CD4-positive, alpha-beta T cell (primary cell): Measurements from ENCODE around the gene ZNF513. TPM values are rescaled to one million over a fixed set of nuclear protein-coding genes. Genes with fewer than 3 reads are reported as not detected.

Experiments used
- ATAC-seq: fragments of 200-7000 bp; cut with Tn5 transposase; one replicate; pipeline ENCODE4 v1.10.0; 2022; ENCODE audit warnings: mild to moderate bottlenecking; ENCODE audit not compliant: poor library complexity
- CTCF ChIA-PET: fragments of 350-600 bp; sonication (Branson Sonifier 250); formaldehyde crosslinking; loops from one replicate; lab custom pipeline; 2021; ENCODE audit warnings: antibody characterized with exemption, inconsistent platforms; lab: Charles Lee
- POLR2A ChIA-PET: fragments of 350-600 bp; sonication (Branson Sonifier 250); formaldehyde crosslinking; loops from one replicate; lab custom pipeline; 2021; ENCODE audit warnings: antibody characterized with exemption, inconsistent platforms; lab: Charles Lee
- DNase-seq, 14 experiments: peaks; one replicate each; pipeline ENCODE4 v3.0.0-alpha.2; 2013 to 2020; ENCODE audit warnings: mixed read lengths in 2 of 14
- H3K27ac ChIP-seq, 2 donors: one replicate each; pipeline versions ENCODE4 v1.5.1 to v1.7.0; 2013; ENCODE audit warnings: low read length in 2 of 2, low read depth in 1 of 2, mild to moderate bottlenecking in 1 of 2
- H3K27me3 ChIP-seq, 2 experiments: 1 replicate in 1 of 2; 2 replicates in 1 of 2; pipeline versions ENCODE4 v1.6.1 to v1.7.0; 2013; ENCODE audit warnings: low read length in 2 of 2, control low read depth in 1 of 2, mild to moderate bottlenecking in 1 of 2, moderate library complexity in 1 of 2; ENCODE audit not compliant: insufficient read depth in 2 of 2, control insufficient read depth in 1 of 2
- H3K36me3 ChIP-seq: one replicate; pipeline ENCODE4 v1.6.1; 2013; ENCODE audit warnings: low read length, control low read depth; ENCODE audit not compliant: insufficient read depth
- H3K4me1 ChIP-seq: one replicate; pipeline ENCODE4 v1.6.1; 2013; ENCODE audit warnings: low read length, control low read depth; ENCODE audit not compliant: insufficient read depth
- H3K4me3 ChIP-seq: one replicate; pipeline ENCODE4 v1.5.1; 2013; ENCODE audit warnings: mild to moderate bottlenecking, low read length, moderate library complexity
- H3K9me3 ChIP-seq, 2 experiments: 1 replicate in 1 of 2; 2 replicates in 1 of 2; pipeline versions ENCODE4 v1.6.1 to v1.7.0; 2013; ENCODE audit warnings: low read length in 2 of 2, mild to moderate bottlenecking in 2 of 2, control low read depth in 1 of 2, moderate library complexity in 1 of 2; ENCODE audit not compliant: control insufficient read depth in 1 of 2, insufficient read depth in 1 of 2
- H3K27ac Mint-ChIP-seq: one replicate; pipeline ENCODE4 v1.8.0; 2020; ENCODE audit warnings: mixed read lengths
- H3K27me3 Mint-ChIP-seq: one replicate; pipeline ENCODE4 v1.8.0; 2021; ENCODE audit warnings: mixed read lengths
- H3K36me3 Mint-ChIP-seq: one replicate; pipeline ENCODE4 v1.8.0; 2021; ENCODE audit warnings: low read depth, mixed read lengths
- H3K4me1 Mint-ChIP-seq: one replicate; pipeline ENCODE4 v1.8.0; 2021; ENCODE audit warnings: low read depth, mixed read lengths
- H3K4me3 Mint-ChIP-seq: one replicate; pipeline ENCODE4 v1.8.0; 2020; ENCODE audit warnings: mild to moderate bottlenecking, mixed read lengths
- H3K9me3 Mint-ChIP-seq: one replicate; pipeline ENCODE4 v1.8.0; 2020; ENCODE audit warnings: mixed read lengths
- intact Hi-C, 2 experiments: fragments of 100-400 bp; cut with DNase I in 1 of 2; cut with micrococcal nuclease in 1 of 2; formaldehyde crosslinking; loops; one replicate each; pipeline versions ENCODE4 v1.15.1 to v1.9.0; 2023 to 2025; cut with DNase I, micrococcal nuclease
- total RNA-seq, 174 experiments: library from RNA in 2 of 174; stranded (reverse) in 2 of 174; gene quantifications; one replicate each; pipeline ENCODE4 v1.2.3 and lab custom pipeline; 2021 to 2026
- TF ChIP-seq, protein P1 (sequence below): fragments of 200-600 bp; IDR thresholded peaks from one replicate; pipeline ENCODE4 v1.8.0; 2022; ENCODE audit warnings: antibody characterized with exemption, mild to moderate bottlenecking

The ZNF513 gene
- total RNA-seq, 2 experiments from 2014 or later, result 22.8 to 22.9 TPM

GRCh38 chr2:27379836-27380625 lies 503 bp downstream of the ZNF513 start:
- Mint-ChIP-seq H3K4me3 (peak overlapping the region; percentile 93), H3K36me3 (peaks cover 79% of the 10 kb centered on the region), H3K4me1 (peaks cover 32% of the 10 kb centered on the region), H3K27me3 (no peaks in the 10 kb centered on the region), H3K27ac (peak overlapping the region; percentile 91), H3K9me3 (no peaks in the 10 kb centered on the region)
- Histone ChIP-seq H3K27me3 (no peaks in the 10 kb centered on the region), H3K36me3 (peaks cover 65% of the 10 kb centered on the region), H3K9me3 (no peaks in the 10 kb centered on the region), H3K4me3 (peak overlapping the region; percentile 66), H3K4me1 (peaks cover 18% of the 10 kb centered on the region), H3K27ac (peak overlapping the region; percentile 80 to 83)
- ChIA-PET CTCF (interaction anchor here (1.1 to 1.2 kb wide), 2 partner anchors 10 to 51 kb away, joined by 4 to 5 read pairs; partner anchors contain the start of gene EIF2B4), POLR2A (interaction anchor here (0.7 to 2.9 kb wide), 14 partner anchors 8 to 329 kb away, joined by 3 to 30 read pairs (median 8); partner anchors contain the start of genes CCDC121, EIF2B4, GPN1 and GTF3C2)
- ATAC-seq (peak; percentile 11), DNase-seq (peak in 8 of 14 experiments; percentile 27 to 78 (median 43))
- intact Hi-C loops, result loop anchor here in 1 of 2 experiments (1.0 to 5.0 kb wide), 5 partner anchors 10 to 247 kb away; partner anchors contain the start of genes CCDC121, EIF2B4, GPN1 and NRBP1
- TF ChIP-seq, protein P1, sequence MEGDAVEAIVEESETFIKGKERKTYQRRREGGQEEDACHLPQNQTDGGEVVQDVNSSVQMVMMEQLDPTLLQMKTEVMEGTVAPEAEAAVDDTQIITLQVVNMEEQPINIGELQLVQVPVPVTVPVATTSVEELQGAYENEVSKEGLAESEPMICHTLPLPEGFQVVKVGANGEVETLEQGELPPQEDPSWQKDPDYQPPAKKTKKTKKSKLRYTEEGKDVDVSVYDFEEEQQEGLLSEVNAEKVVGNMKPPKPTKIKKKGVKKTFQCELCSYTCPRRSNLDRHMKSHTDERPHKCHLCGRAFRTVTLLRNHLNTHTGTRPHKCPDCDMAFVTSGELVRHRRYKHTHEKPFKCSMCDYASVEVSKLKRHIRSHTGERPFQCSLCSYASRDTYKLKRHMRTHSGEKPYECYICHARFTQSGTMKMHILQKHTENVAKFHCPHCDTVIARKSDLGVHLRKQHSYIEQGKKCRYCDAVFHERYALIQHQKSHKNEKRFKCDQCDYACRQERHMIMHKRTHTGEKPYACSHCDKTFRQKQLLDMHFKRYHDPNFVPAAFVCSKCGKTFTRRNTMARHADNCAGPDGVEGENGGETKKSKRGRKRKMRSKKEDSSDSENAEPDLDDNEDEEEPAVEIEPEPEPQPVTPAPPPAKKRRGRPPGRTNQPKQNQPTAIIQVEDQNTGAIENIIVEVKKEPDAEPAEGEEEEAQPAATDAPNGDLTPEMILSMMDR, result no peak

DNA sequence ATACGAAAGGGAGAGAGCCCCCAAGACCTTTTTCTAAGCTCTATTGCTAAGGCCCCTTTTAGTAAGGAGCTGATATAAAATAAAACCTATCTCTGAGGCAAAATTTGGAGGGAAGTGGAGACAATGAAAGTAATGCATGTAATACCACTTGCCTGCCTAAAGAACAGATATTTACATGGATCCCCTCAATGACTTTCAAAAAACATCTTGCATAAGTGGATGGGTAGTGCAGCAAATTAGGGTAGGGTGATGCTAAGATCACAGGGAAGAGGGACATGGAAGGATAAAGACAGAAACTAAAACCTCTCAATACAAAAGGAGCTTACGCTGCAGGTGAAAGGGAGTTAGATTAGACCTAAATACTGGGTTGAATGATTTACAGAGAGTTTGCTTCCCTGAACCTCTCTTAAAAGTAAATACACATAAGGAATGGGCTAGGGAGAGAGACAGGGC lies 1.1 kb downstream of the ZNF513 start:
- ATAC-seq (no peak), DNase-seq (no peak)
- intact Hi-C loops, result loop anchor here in 1 of 2 experiments (5.0 kb wide), 1 partner anchor 242 kb away; the partner anchor contains the start of gene PRR30
- Mint-ChIP-seq H3K4me3 (peak overlapping the region; percentile 93), H3K27ac (peak overlapping the region; percentile 91), H3K9me3 (no peaks in the 10 kb centered on the region), H3K27me3 (no peaks in the 10 kb centered on the region), H3K36me3 (peaks cover 80% of the 10 kb centered on the region), H3K4me1 (peaks cover 32% of the 10 kb centered on the region)
- Histone ChIP-seq H3K27me3 (no peaks in the 10 kb centered on the region), H3K4me3 (peak overlapping the region; percentile 66), H3K27ac (peak overlapping the region; percentile 50 to 83), H3K36me3 (peaks cover 65% of the 10 kb centered on the region), H3K4me1 (peaks cover 18% of the 10 kb centered on the region), H3K9me3 (no peaks in the 10 kb centered on the region)
- CTCF ChIA-PET, result interaction anchor here (1.2 kb wide), 1 partner anchor 51 kb away, joined by 5 read pairs; no protein-coding TSS in a partner anchor
- POLR2A ChIA-PET, result interaction anchor here (0.7 to 2.9 kb wide), 12 partner anchors 8 to 249 kb away, joined by 3 to 30 read pairs (median 9); partner anchors contain the start of genes CCDC121, EIF2B4, GPN1 and GTF3C2
- TF ChIP-seq, protein P1, result no peak

- ATAC-seq (no peak), DNase-seq (no peak)
- H3K36me3 Mint-ChIP-seq, result peaks cover 79% of the 10 kb centered on the region
- Histone ChIP-seq H3K36me3 (peaks cover 65% of the 10 kb centered on the region), H3K4me3 (no peak overlapping the region), H3K27me3 (no peaks in the 10 kb centered on the region), H3K9me3 (no peaks in the 10 kb centered on the region), H3K27ac (no peak overlapping the region), H3K4me1 (peaks cover 18% of the 10 kb centered on the region)
- H3K4me1 Mint-ChIP-seq, result peaks cover 32% of the 10 kb centered on the region
- TF ChIP-seq, protein P1, result no peak
- peak overlapping the region; percentile 93 for H3K4me3 Mint-ChIP-seq
- no peaks in the 10 kb centered on the region for H3K27me3 Mint-ChIP-seq
- H3K27ac Mint-ChIP-seq, result peak overlapping the region; percentile 91
- H3K9me3 Mint-ChIP-seq, result no peaks in the 10 kb centered on the region
- intact Hi-C loops, result loop anchor here in 1 of 2 experiments (5.0 kb wide), 1 partner anchor 242 kb away; the partner anchor contains the start of gene PRR30
- ChIA-PET POLR2A (interaction anchor here (0.8 to 2.9 kb wide), 8 partner anchors 8 to 250 kb away, joined by 3 to 30 read pairs (median 8); partner anchors contain the start of genes CCDC121, EIF2B4, GPN1 and MPV17), CTCF (interaction anchor here (1.2 kb wide), 1 partner anchor 52 kb away, joined by 5 read pairs; no protein-coding TSS in a partner anchor)
Observed at GRCh38 chr2:27378809-27379290, 1.7 kb downstream of the ZNF513 start.
